Neutrophil (primary cell): ENCODE results near the gene DHPS.

Experiments
- H3K27ac ChIP-seq: fragments of 200-600 bp; sonication (generic); 2 replicates; pipeline ENCODE4 v1.5.1; 2016; ENCODE audit warnings: mild to moderate bottlenecking, moderate library complexity
- H3K27me3 ChIP-seq: fragments of 200-600 bp; sonication (generic); 2 replicates; pipeline ENCODE4 v1.6.0; 2016; ENCODE audit warnings: mild to moderate bottlenecking
- H3K36me3 ChIP-seq: fragments of 200-600 bp; sonication (generic); 2 replicates; pipeline ENCODE4 v1.5.1; 2017
- H3K4me1 ChIP-seq, 2 experiments: fragments of 200-600 bp in 1 of 2; sonication (generic) in 1 of 2; 1 replicate in 1 of 2; 2 replicates in 1 of 2; pipeline versions ENCODE4 v1.5.1 to v1.6.1; 2013 to 2016; ENCODE audit warnings: low read depth in 1 of 2, low read length in 1 of 2, mild to moderate bottlenecking in 1 of 2, moderate library complexity in 1 of 2; ENCODE audit not compliant: control insufficient read depth in 1 of 2, insufficient read depth in 1 of 2
- H3K4me3 ChIP-seq, 2 experiments: fragments of 200-600 bp in 1 of 2; sonication (generic) in 1 of 2; 1 replicate in 1 of 2; 2 replicates in 1 of 2; pipeline ENCODE4 v1.5.1; 2013 to 2016; ENCODE audit warnings: low read depth in 1 of 2, low read length in 1 of 2, mild to moderate bottlenecking in 1 of 2, moderate library complexity in 1 of 2
- H3K9me3 ChIP-seq: fragments of 200-600 bp; sonication (generic); 2 replicates; pipeline ENCODE4 v1.5.1; 2016
- CTCF ChIP-seq: fragments of 200-600 bp; sonication (generic); IDR thresholded peaks from 2 replicates; pipeline ENCODE4 v1.5.1; 2016; ENCODE audit warnings: antibody characterized with exemption

DHPS gene

GRCh38 chr19:12669270-12670158 is 12.2 kb downstream of the DHPS start:
- Histone ChIP-seq H3K27me3 (no peaks in the 10 kb centered on the region), H3K27ac (peak overlapping the region; percentile 97), H3K36me3 (peaks cover 30% of the 10 kb centered on the region), H3K4me3 (peak overlapping the region; percentile 85 to 95), H3K4me1 (peaks cover 50 to 54% of the 10 kb centered on the region in 2 experiments), H3K9me3 (no peaks in the 10 kb centered on the region)
- TF ChIP-seq CTCF, result peak; percentile 12

- peaks cover 30% of the 10 kb centered on the region for H3K36me3 ChIP-seq
- no peaks in the 10 kb centered on the region for H3K27me3 ChIP-seq
- peak overlapping the region; percentile 85 to 95 for H3K4me3 ChIP-seq
- TF ChIP-seq CTCF, result no peak
- peaks cover 55 to 60% of the 10 kb centered on the region in 2 experiments for H3K4me1 ChIP-seq
- no peaks in the 10 kb centered on the region for H3K9me3 ChIP-seq
- peak overlapping the region; percentile 97 for H3K27ac ChIP-seq
These were observed 12.8 kb downstream of the DHPS start for GRCh38 chr19:12668932-12669269.

- TF ChIP-seq CTCF, result no peak
- no peaks in the 10 kb centered on the region for H3K9me3 ChIP-seq
- peak overlapping the region; percentile 85 to 95 for H3K4me3 ChIP-seq
- peaks cover 32% of the 10 kb centered on the region for H3K36me3 ChIP-seq
- peak overlapping the region; percentile 97 for H3K27ac ChIP-seq
- peaks cover 55 to 63% of the 10 kb centered on the region in 2 experiments for H3K4me1 ChIP-seq
- no peaks in the 10 kb centered on the region for H3K27me3 ChIP-seq
These were observed 13.3 kb downstream of the DHPS start for GRCh38 chr19:12668346-12668745.

GRCh38 chr19:12667731-12668302 is 13.9 kb downstream of the DHPS start:
- peaks cover 34% of the 10 kb centered on the region for H3K36me3 ChIP-seq
- H3K27ac ChIP-seq, result no peak overlapping the region
- H3K4me1 ChIP-seq, result peaks cover 55 to 63% of the 10 kb centered on the region in 2 experiments
- no peak for TF ChIP-seq CTCF
- H3K27me3 ChIP-seq, result no peaks in the 10 kb centered on the region
- H3K9me3 ChIP-seq, result no peaks in the 10 kb centered on the region
- peak overlapping the region in 1 of 2 experiments; percentile 85 for H3K4me3 ChIP-seq

GRCh38 chr19:12666265-12667048 is 15.2 kb downstream of the DHPS start, which contains the start of the genes MAN2B1 and WDR83:
Gene MAN2B1, minus strand, starts transcription at chr19:12666742. Its CDS starts 41 bp downstream, at chr19:12666701.
Gene WDR83, plus strand, starts transcription at chr19:12666807. Its CDS starts 2,984 bp downstream, at chr19:12669791.
- H3K27ac ChIP-seq, result peak within 1 kb of the TSS; percentile 94
- peaks cover 55 to 63% of the 10 kb centered on the region in 2 experiments for H3K4me1 ChIP-seq
- TF ChIP-seq CTCF, result peak; percentile 9

More at GRCh38 chr19:12666265-12667048, 15.2 kb downstream of the DHPS start, which contains the start of the genes MAN2B1 and WDR83:
- Histone ChIP-seq H3K9me3 (no peaks in the 10 kb centered on the region), H3K27me3 (no peaks in the 10 kb centered on the region), H3K36me3 (peaks cover 36% of the 10 kb centered on the region), H3K4me3 (peak within 1 kb of the TSS; percentile 91 to 92)
